ENCODE data around the gene PDS5B. TPM values are rescaled to one million over a fixed set of nuclear protein-coding genes. Genes with fewer than 3 reads are reported as not detected.

Gene PDS5B
- total and polyA plus RNA-seq, 2 experiments from 2014 or later, result 43.9 to 46.5 TPM

DNA sequence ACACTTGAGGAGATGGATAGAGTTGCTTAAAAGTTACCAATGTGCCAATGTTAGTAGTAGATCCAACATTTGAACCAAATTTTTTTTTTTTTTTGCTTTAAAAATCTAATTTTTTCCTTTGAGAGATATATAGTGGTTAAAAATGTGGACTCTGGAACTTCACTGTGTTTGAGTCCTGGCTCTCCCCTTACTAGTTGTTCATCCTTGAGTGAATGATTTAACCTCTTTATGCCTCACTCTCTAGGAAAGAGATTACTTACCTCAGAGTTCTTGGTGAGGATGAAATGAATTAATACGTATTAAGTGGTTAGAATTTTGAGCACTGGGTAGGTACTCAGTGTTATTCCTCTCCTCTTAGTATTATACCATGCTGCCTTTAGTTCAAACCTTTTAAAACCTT lies 24.3 kb downstream of the PDS5B start (continued):
- TF ChIP-seq, protein P1, sequence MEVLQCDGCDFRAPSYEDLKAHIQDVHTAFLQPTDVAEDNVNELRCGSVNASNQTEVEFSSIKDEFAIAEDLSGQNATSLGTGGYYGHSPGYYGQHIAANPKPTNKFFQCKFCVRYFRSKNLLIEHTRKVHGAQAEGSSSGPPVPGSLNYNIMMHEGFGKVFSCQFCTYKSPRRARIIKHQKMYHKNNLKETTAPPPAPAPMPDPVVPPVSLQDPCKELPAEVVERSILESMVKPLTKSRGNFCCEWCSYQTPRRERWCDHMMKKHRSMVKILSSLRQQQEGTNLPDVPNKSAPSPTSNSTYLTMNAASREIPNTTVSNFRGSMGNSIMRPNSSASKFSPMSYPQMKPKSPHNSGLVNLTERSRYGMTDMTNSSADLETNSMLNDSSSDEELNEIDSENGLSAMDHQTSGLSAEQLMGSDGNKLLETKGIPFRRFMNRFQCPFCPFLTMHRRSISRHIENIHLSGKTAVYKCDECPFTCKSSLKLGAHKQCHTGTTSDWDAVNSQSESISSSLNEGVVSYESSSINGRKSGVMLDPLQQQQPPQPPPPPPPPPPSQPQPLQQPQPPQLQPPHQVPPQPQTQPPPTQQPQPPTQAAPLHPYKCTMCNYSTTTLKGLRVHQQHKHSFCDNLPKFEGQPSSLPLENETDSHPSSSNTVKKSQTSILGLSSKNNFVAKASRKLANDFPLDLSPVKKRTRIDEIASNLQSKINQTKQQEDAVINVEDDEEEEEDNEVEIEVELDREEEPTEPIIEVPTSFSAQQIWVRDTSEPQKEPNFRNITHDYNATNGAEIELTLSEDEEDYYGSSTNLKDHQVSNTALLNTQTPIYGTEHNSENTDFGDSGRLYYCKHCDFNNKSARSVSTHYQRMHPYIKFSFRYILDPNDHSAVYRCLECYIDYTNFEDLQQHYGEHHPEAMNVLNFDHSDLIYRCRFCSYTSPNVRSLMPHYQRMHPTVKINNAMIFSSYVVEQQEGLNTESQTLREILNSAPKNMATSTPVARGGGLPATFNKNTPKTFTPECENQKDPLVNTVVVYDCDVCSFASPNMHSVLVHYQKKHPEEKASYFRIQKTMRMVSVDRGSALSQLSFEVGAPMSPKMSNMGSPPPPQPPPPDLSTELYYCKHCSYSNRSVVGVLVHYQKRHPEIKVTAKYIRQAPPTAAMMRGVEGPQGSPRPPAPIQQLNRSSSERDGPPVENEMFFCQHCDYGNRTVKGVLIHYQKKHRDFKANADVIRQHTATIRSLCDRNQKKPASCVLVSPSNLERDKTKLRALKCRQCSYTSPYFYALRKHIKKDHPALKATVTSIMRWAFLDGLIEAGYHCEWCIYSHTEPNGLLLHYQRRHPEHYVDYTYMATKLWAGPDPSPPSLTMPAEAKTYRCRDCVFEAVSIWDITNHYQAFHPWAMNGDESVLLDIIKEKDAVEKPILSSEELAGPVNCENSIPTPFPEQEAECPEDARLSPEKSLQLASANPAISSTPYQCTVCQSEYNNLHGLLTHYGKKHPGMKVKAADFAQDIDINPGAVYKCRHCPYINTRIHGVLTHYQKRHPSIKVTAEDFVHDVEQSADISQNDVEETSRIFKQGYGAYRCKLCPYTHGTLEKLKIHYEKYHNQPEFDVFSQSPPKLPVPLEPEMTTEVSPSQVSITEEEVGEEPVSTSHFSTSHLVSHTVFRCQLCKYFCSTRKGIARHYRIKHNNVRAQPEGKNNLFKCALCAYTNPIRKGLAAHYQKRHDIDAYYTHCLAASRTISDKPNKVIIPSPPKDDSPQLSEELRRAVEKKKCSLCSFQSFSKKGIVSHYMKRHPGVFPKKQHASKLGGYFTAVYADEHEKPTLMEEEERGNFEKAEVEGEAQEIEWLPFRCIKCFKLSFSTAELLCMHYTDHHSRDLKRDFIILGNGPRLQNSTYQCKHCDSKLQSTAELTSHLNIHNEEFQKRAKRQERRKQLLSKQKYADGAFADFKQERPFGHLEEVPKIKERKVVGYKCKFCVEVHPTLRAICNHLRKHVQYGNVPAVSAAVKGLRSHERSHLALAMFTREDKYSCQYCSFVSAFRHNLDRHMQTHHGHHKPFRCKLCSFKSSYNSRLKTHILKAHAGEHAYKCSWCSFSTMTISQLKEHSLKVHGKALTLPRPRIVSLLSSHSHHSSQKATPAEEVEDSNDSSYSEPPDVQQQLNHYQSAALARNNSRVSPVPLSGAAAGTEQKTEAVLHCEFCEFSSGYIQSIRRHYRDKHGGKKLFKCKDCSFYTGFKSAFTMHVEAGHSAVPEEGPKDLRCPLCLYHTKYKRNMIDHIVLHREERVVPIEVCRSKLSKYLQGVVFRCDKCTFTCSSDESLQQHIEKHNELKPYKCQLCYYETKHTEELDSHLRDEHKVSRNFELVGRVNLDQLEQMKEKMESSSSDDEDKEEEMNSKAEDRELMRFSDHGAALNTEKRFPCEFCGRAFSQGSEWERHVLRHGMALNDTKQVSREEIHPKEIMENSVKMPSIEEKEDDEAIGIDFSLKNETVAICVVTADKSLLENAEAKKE (CRISPR knock-in tag; IDR thresholded peaks at IDR 0.05), result no peak

DNA sequence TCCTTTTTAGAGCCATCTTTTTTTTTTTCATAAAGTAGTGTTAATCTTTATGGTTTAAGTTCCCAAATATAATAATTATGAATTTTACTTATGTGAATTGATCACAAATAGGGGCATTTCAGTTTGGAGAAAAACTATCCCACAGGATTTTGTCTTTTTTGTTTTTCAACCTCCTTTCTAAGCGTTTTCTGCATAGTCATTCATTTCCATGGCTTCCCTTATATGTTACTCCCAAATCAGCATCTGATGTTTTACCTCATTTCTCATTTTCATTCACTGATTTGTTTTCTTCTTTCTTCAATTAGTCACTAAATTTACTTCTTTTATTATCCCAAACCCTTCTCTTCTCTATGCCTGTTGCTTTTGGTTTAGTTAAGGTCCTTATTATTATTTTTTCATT lies 24.7 kb downstream of the PDS5B start:
- H3K4me1 Mint-ChIP-seq, result peaks cover 17% of the 10 kb centered on the region; the same call in 2 of the 3 replicates
- H3K4me1 ChIP-seq (ENCODE audit: insufficient read depth), result peaks cover 16% of the 10 kb centered on the region
- no peaks in the 10 kb centered on the region for H3K27me3 ChIP-seq (ENCODE audit: insufficient read depth)
- H3K4me3 ChIP-seq, result no peak overlapping the region
- peaks cover 100% of the 10 kb centered on the region for H3K79me2 ChIP-seq (replicated peaks; ENCODE audit: insufficient read depth)
- 0 out of 2 replicates have a peak, but pooled peaks cover 14% of the 10 kb centered on the region for H4K20me1 ChIP-seq (replicated peaks; ENCODE audit: insufficient read depth)
- peaks cover 26% of the 10 kb centered on the region for H3K9me3 Mint-ChIP-seq
- no peaks in the 10 kb centered on the region for H3F3A ChIP-seq (replicated peaks; ENCODE audit: low read depth)
- H3K27ac ChIP-seq (ENCODE audit: low read depth), result peak overlapping the region; percentile 18; the same call in 1 of the 2 replicates
- no peaks in the 10 kb centered on the region for H3K9me2 ChIP-seq (ENCODE audit: insufficient read depth)
- no peak overlapping the region for H3K4me3 Mint-ChIP-seq
- no peak overlapping the region for H3K4me2 ChIP-seq
- peaks cover 2% of the 10 kb centered on the region for H3K27me3 Mint-ChIP-seq (ENCODE audit: insufficient read depth, low read depth, poor library complexity)
- no peak overlapping the region for H2AFZ ChIP-seq
- peaks cover 33% of the 10 kb centered on the region for H3K36me3 Mint-ChIP-seq (ENCODE audit: low read depth)
- ATAC-seq (no peak), DNase-seq (ENCODE audit: low spot score) (no peak)
- peaks cover 7% of the 10 kb centered on the region; the same call in 1 of the 2 replicates for H3K36me3 ChIP-seq (ENCODE audit: insufficient read depth)
- H3K27ac Mint-ChIP-seq, result no peak overlapping the region
- no peak for TF ChIP-seq ETS1 (IDR thresholded peaks at IDR 0.05)
- TF ChIP-seq NANOG (IDR thresholded peaks at IDR 0.05; ENCODE audit: borderline replicate concordance), result no peak
- TF ChIP-seq, protein P2, sequence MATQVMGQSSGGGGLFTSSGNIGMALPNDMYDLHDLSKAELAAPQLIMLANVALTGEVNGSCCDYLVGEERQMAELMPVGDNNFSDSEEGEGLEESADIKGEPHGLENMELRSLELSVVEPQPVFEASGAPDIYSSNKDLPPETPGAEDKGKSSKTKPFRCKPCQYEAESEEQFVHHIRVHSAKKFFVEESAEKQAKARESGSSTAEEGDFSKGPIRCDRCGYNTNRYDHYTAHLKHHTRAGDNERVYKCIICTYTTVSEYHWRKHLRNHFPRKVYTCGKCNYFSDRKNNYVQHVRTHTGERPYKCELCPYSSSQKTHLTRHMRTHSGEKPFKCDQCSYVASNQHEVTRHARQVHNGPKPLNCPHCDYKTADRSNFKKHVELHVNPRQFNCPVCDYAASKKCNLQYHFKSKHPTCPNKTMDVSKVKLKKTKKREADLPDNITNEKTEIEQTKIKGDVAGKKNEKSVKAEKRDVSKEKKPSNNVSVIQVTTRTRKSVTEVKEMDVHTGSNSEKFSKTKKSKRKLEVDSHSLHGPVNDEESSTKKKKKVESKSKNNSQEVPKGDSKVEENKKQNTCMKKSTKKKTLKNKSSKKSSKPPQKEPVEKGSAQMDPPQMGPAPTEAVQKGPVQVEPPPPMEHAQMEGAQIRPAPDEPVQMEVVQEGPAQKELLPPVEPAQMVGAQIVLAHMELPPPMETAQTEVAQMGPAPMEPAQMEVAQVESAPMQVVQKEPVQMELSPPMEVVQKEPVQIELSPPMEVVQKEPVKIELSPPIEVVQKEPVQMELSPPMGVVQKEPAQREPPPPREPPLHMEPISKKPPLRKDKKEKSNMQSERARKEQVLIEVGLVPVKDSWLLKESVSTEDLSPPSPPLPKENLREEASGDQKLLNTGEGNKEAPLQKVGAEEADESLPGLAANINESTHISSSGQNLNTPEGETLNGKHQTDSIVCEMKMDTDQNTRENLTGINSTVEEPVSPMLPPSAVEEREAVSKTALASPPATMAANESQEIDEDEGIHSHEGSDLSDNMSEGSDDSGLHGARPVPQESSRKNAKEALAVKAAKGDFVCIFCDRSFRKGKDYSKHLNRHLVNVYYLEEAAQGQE (IDR thresholded peaks at IDR 0.05; ENCODE audit: unreplicated experiment), result no peak
- TF ChIP-seq EZH2 (IDR thresholded peaks at IDR 0.05; ENCODE audit: low read depth, unreplicated experiment), result no peak
- no peak for TF ChIP-seq CREB1 (CRISPR knock-in tag; IDR thresholded peaks at IDR 0.05; ENCODE audit: low read depth)
- no peak for TF ChIP-seq POLR2AphosphoS5 (IDR thresholded peaks at IDR 0.05; ENCODE audit: low read depth)

Measured in GM23338 (cell line).